CD4-positive, alpha-beta T cell treated with Interleukin-17A for 1 hour (primary cell): ENCODE measurements around the gene MRAS.

ENCODE experiments used
- DNase-seq: peaks from one replicate; pipeline ENCODE4 v3.0.0-alpha.2; 2020

MRAS gene

GRCh38 chr3:138347960-138348753 lies at the start of gene MRAS:
MRAS (plus strand) TSS chr3:138348579; CDS start chr3:138372884, 24,305 bp downstream.
- DNase-seq = peak; percentile 11

GRCh38 chr3:138300647-138301046 lies 47.7 kb upstream of the MRAS start:
- DNase-seq = no peak

DNA sequence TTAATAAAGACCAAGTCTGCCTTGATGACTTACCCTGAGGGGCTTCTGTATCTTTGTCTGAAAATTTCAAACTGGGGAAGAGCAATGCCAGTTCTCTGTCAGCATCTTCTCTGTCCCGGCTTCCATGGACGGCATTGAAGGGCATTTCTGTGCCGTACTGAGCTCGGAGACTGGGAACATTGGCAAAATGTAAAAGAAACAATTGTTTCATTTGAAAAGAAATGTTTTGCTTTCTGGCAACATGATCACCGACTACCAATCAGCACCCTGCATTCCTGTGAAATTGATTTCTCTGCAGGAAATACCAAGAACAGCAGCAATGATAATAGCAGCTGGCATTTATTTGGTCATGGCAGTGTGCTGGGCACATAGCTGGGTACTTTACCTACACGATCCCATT lies 44.9 kb upstream of the MRAS start:
- no peak for DNase-seq

GRCh38 chr3:138307899-138308298 lies 40.5 kb upstream of the MRAS start:
- DNase-seq = no peak

DNA sequence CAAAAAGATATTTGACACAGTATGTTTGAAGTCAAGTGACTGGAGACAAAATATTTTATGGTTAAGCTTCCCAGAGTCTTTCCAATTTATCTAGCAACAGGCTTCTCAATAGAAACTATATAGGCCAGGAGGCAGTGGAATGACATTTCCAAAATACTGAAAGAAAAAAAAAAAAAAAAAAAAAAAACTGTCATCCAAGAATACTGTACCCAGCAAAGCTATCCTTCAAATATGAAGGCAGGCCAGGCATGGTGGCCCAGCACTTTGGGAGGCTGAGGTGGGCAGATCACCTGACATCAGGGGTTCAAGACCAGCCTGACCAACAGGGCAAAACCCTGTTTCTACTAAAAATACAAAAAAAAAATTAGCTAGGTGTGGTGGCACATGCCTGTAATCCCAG lies 39.6 kb upstream of the MRAS start:
- no peak for DNase-seq

DNA sequence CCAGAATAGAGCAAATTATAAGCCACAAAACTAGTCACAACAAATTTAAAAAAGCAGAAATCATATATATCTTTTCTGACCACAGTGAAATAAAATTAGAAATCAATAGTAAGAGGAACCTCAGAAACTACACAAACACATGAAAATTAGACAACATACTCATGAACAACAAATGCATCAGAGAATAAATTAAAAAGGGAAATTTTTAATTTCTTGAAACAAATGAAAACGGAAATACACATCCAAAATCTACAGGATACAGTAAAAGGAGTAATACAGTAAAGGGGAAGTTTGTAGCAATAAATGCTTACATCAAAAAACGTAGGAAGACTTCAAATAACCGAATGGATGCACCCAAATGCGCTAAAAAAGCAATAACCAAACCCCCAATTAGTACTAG lies 37.9 kb upstream of the MRAS start:
- no peak for DNase-seq

DNA sequence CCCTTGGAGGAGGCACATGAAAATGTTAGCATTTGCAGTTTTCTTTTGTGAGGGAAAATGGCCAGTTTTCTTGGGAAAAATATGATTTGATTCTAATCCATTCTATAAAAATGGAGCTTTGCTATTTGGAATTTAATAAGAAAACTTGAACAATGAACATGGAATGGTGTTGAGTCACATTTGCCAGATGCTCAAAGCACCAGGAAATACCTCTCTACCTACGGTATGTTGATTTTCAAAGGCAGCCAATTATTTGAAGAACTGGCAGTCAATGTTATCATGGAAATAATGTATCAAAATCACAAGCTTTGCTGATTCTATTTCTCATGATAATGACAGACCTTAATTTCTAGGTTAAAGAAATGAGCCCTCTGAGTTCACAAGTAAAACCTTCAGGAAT lies 33.6 kb upstream of the MRAS start:
- DNase-seq = no peak

DNA sequence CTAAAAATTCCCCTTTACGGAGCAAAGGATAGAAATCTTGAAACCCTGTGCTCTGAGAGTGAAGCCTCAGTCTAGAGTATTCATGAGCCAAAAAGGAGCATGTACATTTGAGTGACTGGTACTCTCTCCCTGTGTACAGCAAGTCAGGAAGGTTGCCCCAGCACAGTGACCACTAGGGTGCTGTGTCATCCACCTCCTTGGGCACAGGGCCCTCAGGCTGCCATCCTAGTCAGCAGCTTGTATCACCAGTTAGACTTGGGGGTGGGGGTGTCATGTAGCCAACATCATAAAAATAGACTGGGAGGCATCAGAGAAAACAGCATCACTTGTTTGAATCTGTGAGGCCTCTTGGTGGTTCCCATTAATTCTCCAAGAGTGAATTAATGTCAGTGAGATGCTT lies 30.7 kb upstream of the MRAS start:
- no peak for DNase-seq

GRCh38 chr3:138323971-138324370 lies 24.4 kb upstream of the MRAS start:
- DNase-seq = no peak

DNA sequence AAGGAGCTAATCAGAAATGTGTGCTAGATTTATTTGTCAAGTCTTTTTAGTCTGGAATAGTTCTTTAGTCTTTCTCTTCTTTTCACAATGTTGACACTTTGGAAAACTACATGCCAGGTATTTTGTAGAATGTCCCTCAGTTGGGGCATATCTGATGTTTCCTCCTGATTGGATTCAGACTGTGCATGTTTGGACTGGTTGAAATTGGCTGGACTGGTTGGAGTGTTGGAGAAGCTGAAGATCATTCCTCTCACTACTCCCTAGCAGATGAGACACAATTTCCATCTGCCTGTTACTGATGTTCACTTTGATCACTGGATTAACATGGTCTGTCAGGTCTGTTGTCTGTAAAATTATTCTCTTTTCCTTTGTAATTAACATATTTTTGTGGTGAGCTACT lies 22.4 kb upstream of the MRAS start:
- DNase-seq = no peak

DNA sequence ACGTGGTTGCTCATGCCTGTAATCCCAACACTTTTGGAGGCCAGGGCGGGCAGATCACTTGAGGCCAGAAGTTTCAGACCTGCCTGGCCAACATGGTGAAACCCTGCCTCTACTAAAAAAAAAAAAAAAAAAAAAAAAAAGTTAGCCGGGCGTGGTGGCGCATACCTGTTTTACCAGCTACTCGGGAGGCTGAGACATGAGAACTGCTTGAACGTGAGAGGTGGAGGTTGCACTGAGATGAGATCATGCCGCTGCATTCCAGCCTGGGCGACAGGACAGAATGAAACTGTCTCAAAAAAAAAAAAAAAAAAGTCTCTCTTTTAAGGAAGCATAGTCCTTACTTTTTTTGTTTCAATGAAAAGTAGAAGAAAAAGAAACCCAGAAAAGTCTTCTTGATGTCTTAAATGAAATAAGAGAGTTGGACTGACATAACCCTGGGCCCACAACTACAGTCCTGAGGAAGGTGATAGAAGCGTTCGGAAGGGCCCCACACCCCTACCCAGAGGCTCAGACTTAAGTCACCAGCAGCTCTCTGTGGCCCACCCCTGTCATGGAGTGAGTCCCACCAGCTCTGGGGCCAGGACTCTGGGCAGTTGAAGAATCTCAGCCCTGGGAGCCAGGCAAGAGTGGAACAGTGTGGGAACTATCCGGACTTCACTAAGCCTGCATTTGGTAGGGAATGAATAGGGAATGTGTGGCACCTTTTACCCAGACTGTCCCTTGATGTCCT lies 21.3 kb upstream of the MRAS start:
- no peak for DNase-seq

GRCh38 chr3:138327831-138328230 lies 20.5 kb upstream of the MRAS start:
- no peak for DNase-seq

- DNase-seq = no peak
Observed at GRCh38 chr3:138328341-138328740, 20.0 kb upstream of the MRAS start.

- DNase-seq = peak; percentile 94
Observed at GRCh38 chr3:138329127-138329983, 19.0 kb upstream of the MRAS start, which contains the start of gene NME9. NME9 (minus strand) TSS chr3:138329851; CDS start chr3:138329335, 516 bp downstream.

DNA sequence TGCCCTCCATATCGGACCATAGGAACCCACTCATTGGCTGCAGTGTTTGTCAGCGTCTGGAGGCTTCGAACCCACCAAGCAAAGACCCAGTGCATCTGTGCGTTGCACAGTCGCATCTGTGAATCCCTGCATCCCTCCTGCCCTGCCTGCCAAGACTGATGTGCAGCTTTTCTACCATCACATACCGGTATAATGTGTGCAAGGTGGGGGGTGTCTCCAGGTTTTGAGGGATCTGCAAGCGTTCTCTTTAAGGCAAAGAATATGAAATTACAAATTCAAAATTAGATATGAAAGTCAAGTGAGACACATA lies 18.4 kb upstream of the MRAS start:
- DNase-seq = no peak

DNA sequence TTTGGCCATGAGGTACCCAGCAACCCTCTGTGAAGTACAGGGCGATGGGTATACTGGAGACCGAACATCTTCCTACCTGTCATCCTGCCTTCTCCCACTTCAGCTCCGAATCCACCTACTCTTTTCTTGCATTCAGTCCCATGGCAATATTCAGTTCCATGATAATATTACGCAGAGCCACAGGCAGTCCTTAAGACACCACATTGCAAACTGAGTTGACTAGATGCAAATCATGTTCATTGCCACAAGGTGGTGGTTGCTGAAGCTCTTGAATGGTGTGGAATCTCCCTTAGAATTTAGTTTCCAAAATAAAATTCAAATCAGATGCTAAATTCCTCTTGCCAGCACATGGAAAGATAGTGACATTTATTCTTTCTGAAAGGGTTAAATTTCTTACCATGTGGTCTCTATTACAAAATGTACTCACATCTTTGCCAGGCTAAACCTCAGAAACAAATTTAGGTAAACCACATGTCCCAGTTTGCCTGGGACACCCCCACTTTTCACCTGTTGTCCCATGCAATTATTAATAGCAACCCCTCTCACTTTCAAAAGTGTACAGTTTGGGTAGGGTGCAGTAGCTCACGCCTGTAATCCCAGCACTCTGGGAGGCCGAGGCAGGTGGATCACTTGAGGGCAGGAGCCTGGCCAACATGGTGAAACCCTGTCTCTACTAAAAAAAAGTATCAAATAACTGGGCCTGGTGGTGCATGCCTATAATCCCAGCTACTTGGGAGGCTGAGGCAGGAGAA lies 17.1 kb upstream of the MRAS start:
- DNase-seq = no peak

DNA sequence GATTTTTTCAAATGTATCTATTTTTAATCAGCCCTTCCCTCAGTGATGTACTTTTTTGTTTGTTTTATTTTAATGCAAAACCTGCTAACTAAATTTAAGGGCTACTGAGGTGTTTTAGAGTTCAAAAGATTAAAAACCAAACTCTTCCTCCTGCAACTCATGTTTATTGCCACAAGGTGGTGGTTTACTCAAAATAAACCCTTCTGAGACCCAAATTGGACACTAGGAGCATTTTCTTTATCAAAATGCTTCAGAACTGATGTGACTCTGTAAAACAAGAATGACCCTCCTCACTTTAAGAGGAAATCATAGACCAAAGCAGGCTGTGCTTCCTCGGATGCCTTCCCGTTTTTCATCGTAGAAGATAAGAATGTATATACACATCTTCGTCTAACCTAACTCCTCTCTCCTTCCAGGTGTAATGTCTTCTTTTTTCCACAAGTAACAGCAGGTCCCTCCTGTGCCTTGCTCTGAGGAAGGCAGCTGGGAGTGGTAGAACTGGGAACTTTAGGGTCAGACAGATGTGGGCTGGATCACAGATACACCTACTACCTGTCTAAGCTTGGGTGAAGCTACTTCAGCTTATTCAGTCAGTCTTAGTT lies 15.8 kb upstream of the MRAS start:
- peak; percentile 38 for DNase-seq

GRCh38 chr3:138334608-138335007 lies 13.8 kb upstream of the MRAS start:
- no peak for DNase-seq

DNA sequence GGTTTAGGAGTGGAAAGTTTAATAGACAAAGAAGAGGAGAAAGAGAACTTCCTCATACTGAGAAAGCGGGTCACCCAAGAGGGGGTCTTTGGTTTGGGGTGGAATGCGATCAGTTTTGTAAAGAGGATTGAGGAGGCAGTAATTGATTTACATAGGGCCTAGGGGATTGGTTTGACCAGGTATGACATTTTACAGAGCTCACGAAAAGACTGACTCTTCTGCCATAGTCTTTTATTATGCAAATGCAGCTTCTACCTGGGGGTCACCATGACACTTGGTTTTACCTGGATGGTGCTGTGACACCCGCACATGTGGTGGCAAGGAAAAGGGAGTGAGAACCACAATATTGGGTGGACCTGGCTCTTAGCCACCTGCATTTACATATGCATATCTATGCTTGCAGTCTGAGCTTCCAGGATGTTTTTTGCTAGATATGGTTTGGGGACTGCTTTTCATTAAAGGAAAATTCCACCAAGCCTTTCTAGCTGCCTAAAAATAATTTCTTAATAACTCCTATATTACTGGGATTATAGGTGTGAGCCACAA lies 11.9 kb upstream of the MRAS start:
- DNase-seq = no peak

DNA sequence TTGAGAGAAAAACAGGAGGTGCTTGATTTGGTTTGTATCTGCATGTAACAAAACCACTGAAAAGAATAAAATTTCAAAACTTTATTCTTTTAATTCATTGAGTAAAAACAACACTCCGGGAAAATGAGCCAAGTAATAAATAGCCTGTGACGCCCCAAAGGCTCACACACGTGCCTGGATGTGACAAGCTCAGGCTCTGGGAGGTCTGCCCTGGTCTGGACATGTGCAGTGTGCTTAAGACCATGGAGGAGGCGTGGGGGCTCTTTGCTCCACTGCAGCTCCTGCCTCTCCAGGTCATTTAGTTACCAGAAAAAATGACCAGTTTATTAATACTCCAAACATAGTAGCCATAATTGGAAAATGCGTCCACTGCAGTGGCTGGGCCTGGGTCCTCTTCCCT lies 10.1 kb upstream of the MRAS start:
- DNase-seq = no peak

DNA sequence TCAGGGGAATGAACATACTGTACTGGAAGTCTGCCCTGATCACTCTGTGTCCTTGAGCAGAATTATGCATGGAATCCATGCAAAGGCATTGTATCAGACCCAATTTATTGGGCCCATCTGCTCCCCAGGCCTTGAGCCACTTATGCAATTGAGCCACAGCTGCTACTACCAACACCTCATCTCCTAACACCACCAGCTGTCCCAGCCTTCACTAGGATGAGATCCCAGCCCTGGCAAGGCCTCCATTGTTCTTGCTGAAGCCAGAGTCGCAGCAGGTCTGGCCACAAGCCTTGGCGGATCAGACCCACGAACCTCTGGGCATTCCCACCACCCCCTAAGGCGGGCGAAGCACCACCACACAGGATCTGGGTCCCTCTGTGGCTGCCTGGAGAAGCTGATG lies 9.6 kb upstream of the MRAS start:
- DNase-seq = no peak

GRCh38 chr3:138340511-138340910 lies 7.9 kb upstream of the MRAS start:
- no peak for DNase-seq
